ENCODE measurements around the gene SLC49A3.

DNA sequence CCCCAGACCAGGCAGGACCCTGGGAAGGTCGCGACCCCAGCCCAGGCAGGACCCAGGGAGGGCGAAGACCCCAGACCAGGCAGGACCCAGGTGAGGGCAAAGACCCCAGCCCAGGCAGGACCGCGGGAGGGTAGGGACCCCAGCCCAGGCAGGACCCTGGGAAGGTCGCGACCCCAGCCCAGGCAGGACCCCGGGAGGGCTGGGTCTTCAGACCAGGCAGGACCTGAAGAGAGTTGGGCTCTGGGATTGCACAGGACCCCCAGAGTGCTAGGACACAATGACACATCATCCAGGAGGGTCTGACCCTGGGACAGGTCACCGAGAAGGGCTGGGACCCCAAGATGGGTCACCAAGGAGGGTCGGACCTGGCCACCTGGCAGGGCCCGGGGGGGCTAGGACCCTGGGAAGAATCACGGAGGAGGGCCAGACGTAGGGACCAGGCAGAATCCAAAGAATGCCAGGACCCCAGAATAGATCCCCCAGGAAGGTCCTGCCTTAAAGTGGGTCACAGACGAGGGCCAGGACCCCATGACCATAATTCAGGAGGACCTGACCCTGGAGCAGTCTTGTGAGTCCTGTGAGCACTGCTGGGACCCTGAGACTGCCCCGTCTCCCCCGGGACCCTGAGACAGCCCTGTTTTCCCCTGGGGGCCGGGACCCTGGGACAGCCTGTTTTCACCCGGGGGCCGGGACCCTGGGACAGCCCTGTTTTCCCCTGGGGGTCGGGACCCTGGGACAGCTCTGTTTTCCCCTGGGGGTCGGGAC is 18.1 kb upstream of the SLC49A3 start:
- TF ChIP-seq POLR2AphosphoS5 (IDR thresholded peaks at IDR 0.05; ENCODE audit: low read depth, low read length) (no peak), TAF1 (IDR thresholded peaks at IDR 0.05; ENCODE audit: borderline replicate concordance, insufficient read depth, low read length) (no peak), SIN3A (IDR thresholded peaks at IDR 0.05; ENCODE audit: borderline replicate concordance, insufficient read depth, low read length) (no peak)
- TF ChIP-seq, protein P1, sequence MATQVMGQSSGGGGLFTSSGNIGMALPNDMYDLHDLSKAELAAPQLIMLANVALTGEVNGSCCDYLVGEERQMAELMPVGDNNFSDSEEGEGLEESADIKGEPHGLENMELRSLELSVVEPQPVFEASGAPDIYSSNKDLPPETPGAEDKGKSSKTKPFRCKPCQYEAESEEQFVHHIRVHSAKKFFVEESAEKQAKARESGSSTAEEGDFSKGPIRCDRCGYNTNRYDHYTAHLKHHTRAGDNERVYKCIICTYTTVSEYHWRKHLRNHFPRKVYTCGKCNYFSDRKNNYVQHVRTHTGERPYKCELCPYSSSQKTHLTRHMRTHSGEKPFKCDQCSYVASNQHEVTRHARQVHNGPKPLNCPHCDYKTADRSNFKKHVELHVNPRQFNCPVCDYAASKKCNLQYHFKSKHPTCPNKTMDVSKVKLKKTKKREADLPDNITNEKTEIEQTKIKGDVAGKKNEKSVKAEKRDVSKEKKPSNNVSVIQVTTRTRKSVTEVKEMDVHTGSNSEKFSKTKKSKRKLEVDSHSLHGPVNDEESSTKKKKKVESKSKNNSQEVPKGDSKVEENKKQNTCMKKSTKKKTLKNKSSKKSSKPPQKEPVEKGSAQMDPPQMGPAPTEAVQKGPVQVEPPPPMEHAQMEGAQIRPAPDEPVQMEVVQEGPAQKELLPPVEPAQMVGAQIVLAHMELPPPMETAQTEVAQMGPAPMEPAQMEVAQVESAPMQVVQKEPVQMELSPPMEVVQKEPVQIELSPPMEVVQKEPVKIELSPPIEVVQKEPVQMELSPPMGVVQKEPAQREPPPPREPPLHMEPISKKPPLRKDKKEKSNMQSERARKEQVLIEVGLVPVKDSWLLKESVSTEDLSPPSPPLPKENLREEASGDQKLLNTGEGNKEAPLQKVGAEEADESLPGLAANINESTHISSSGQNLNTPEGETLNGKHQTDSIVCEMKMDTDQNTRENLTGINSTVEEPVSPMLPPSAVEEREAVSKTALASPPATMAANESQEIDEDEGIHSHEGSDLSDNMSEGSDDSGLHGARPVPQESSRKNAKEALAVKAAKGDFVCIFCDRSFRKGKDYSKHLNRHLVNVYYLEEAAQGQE (IDR thresholded peaks at IDR 0.05; ENCODE audit: insufficient read depth in 1 of 2, low read depth in 2 of 2, low read length in 2 of 2) = no peak

Measured in PFSK-1 (cell line).